ENCODE results near the gene QPCT.

The QPCT gene

GRCh38 chr2:37370666-37371065, 26.2 kb downstream of the QPCT start:
- Mint-ChIP-seq H3K4me3 (no peak overlapping the region), H3K4me1 (no peaks in the 10 kb centered on the region)
- no peak for TF ChIP-seq CTCF (IDR thresholded peaks at IDR 0.05; ENCODE audit: unreplicated experiment in 3 of 3)

GRCh38 chr2:37372000-37372399, 27.6 kb downstream of the QPCT start:
- no peak for TF ChIP-seq CTCF (IDR thresholded peaks at IDR 0.05; ENCODE audit: unreplicated experiment in 3 of 3)
- Mint-ChIP-seq H3K4me1 (peaks cover 12% of the 10 kb centered on the region), H3K27me3 (ENCODE audit: low read depth) (peaks cover 5% of the 10 kb centered on the region), H3K27ac (no peak overlapping the region), H3K36me3 (ENCODE audit: low read depth) (no peaks in the 10 kb centered on the region), H3K9me3 (no peaks in the 10 kb centered on the region), H3K4me3 (no peak overlapping the region)

More at GRCh38 chr2:37370666-37371065, 26.2 kb downstream of the QPCT start:
- H3K27ac Mint-ChIP-seq: no peak overlapping the region
- H3K9me3 Mint-ChIP-seq: no peaks in the 10 kb centered on the region
- H3K36me3 Mint-ChIP-seq (ENCODE audit: low read depth): no peaks in the 10 kb centered on the region
- peaks cover 5% of the 10 kb centered on the region for H3K27me3 Mint-ChIP-seq (ENCODE audit: low read depth)

- Mint-ChIP-seq H3K4me3 (peak overlapping the region in 1 of 3 experiments; percentile 45), H3K9me3 (no peaks in the 10 kb centered on the region), H3K4me1 (peaks cover 20% of the 10 kb centered on the region), H3K36me3 (ENCODE audit: low read depth) (no peaks in the 10 kb centered on the region), H3K27me3 (ENCODE audit: low read depth) (peaks cover 9% of the 10 kb centered on the region), H3K27ac (peak overlapping the region; percentile 45 to 84 (median 69))
- no peak for TF ChIP-seq CTCF (IDR thresholded peaks at IDR 0.05; ENCODE audit: unreplicated experiment in 3 of 3)
Observed at GRCh38 chr2:37375741-37376288, 31.4 kb downstream of the QPCT start.

GRCh38 chr2:37376421-37377186, 32.2 kb downstream of the QPCT start:
- Mint-ChIP-seq H3K27ac (peak overlapping the region; percentile 45 to 84 (median 69)), H3K4me1 (peaks cover 20% of the 10 kb centered on the region), H3K36me3 (ENCODE audit: low read depth) (no peaks in the 10 kb centered on the region), H3K9me3 (no peaks in the 10 kb centered on the region), H3K4me3 (peak overlapping the region in 1 of 3 experiments; percentile 43), H3K27me3 (ENCODE audit: low read depth) (peaks cover 9% of the 10 kb centered on the region)
- no peak for TF ChIP-seq CTCF (IDR thresholded peaks at IDR 0.05; ENCODE audit: unreplicated experiment in 3 of 3)

GRCh38 chr2:37377187-37377532, 32.7 kb downstream of the QPCT start:
- no peaks in the 10 kb centered on the region for H3K9me3 Mint-ChIP-seq
- peaks cover 20% of the 10 kb centered on the region for H3K4me1 Mint-ChIP-seq
- TF ChIP-seq CTCF (IDR thresholded peaks at IDR 0.05; ENCODE audit: unreplicated experiment in 3 of 3): no peak
- H3K4me3 Mint-ChIP-seq: peak overlapping the region in 1 of 3 experiments; percentile 43
- H3K27ac Mint-ChIP-seq: peak overlapping the region; percentile 45 to 84 (median 69)
- H3K36me3 Mint-ChIP-seq (ENCODE audit: low read depth): no peaks in the 10 kb centered on the region
- H3K27me3 Mint-ChIP-seq (ENCODE audit: low read depth): peaks cover 9% of the 10 kb centered on the region

- H3K36me3 Mint-ChIP-seq (ENCODE audit: low read depth): no peaks in the 10 kb centered on the region
- peaks cover 20% of the 10 kb centered on the region for H3K4me1 Mint-ChIP-seq
- no peak overlapping the region for H3K4me3 Mint-ChIP-seq
- H3K9me3 Mint-ChIP-seq: no peaks in the 10 kb centered on the region
- peaks cover 9% of the 10 kb centered on the region for H3K27me3 Mint-ChIP-seq (ENCODE audit: low read depth)
- no peak for TF ChIP-seq CTCF (IDR thresholded peaks at IDR 0.05; ENCODE audit: unreplicated experiment in 3 of 3)
- no peak overlapping the region for H3K27ac Mint-ChIP-seq
Observed at GRCh38 chr2:37378411-37378810, 34.0 kb downstream of the QPCT start.
